IMR-90 (cell line): Measurements from ENCODE around the gene HYCC1. TPM values are rescaled to one million over a fixed set of nuclear protein-coding genes. Genes with fewer than 3 reads are reported as not detected.

ENCODE experiments used
- ATAC-seq: fragments of 200-7000 bp; cut with Tn5 transposase; 2 replicates; pipeline ENCODE4 v1.9.1; 2020; ENCODE audit warnings: low read depth, mild to moderate bottlenecking, moderate library complexity
- BruUV-seq: library from RNA; stranded (reverse); fragments of 400-500 nt; replicated peaks from 2 replicates; lab custom pipeline; 2021; lab: Mats Ljungman, UMichigan
- CTCF ChIA-PET: fragments of 300-600 bp; formaldehyde crosslinking; extraction: SDS; loops from one replicate; lab custom pipeline; 2021; ENCODE audit warnings: antibody characterized with exemption; lab: Yijun Ruan, JAX
- POLR2A ChIA-PET: fragments of 300-600 bp; sonication (Branson Sonifier 250); formaldehyde crosslinking; loops from one replicate; lab custom pipeline; 2022; ENCODE audit warnings: antibody characterized with exemption; ENCODE audit not compliant: unreplicated experiment; lab: Charles Lee
- DNase-seq: peaks from one replicate; pipeline ENCODE4 v3.0.0; 2013
- H2AFZ ChIP-seq: replicated peaks from 2 replicates; pipeline ENCODE3; 2013; ENCODE audit warnings: low read length, mild to moderate bottlenecking; ENCODE audit not compliant: poor library complexity
- H2AK5ac ChIP-seq: 2 replicates; pipeline ENCODE4 v1.6.1; 2013; ENCODE audit warnings: low read depth, low read length, inconsistent platforms
- H2AK9ac ChIP-seq: replicated peaks from 2 replicates; pipeline ENCODE3; 2013; ENCODE audit warnings: mild to moderate bottlenecking, low read depth, low read length, moderate library complexity; ENCODE audit not compliant: poor library complexity
- H2BK120ac ChIP-seq: 2 replicates; pipeline ENCODE4 v1.6.1; 2013; ENCODE audit warnings: low read depth, low read length, inconsistent platforms
- H2BK15ac ChIP-seq: 3 replicates; pipeline ENCODE4 v1.6.1; 2013; ENCODE audit warnings: low read depth, low read length, inconsistent platforms
- H2BK20ac ChIP-seq: 2 replicates; pipeline ENCODE4 v1.6.1; 2013; ENCODE audit warnings: low read depth, mild to moderate bottlenecking, inconsistent platforms, low read length, moderate library complexity
- H2BK5ac ChIP-seq: 2 replicates; pipeline ENCODE4 v1.6.1; 2013; ENCODE audit warnings: mild to moderate bottlenecking, low read depth, low read length, inconsistent platforms; ENCODE audit not compliant: poor library complexity, severe bottlenecking
- H3K14ac ChIP-seq: replicated peaks from 2 replicates; pipeline ENCODE4 v1.6.1; 2013; ENCODE audit warnings: low read depth, low read length, inconsistent platforms
- H3K18ac ChIP-seq: 2 replicates; pipeline ENCODE4 v1.6.1; 2013; ENCODE audit warnings: low read depth, low read length, control low read depth
- H3K23ac ChIP-seq: 2 replicates; pipeline ENCODE4 v1.6.1; 2013; ENCODE audit warnings: low read depth, low read length, inconsistent platforms
- H3K27ac ChIP-seq: 2 replicates; pipeline ENCODE4 v1.5.1; 2013; ENCODE audit warnings: mild to moderate bottlenecking, control low read depth, low read length; ENCODE audit not compliant: insufficient read depth
- H3K27me3 ChIP-seq: 2 replicates; pipeline ENCODE4 v1.6.1; 2013; ENCODE audit warnings: low read length; ENCODE audit not compliant: control insufficient read depth, insufficient read depth
- H3K36me3 ChIP-seq: 2 replicates; pipeline ENCODE4 v1.6.1; 2013; ENCODE audit warnings: low read length, mixed read lengths; ENCODE audit not compliant: control insufficient read depth, insufficient read depth
- H3K4ac ChIP-seq: 2 replicates; pipeline ENCODE4 v1.6.1; 2013; ENCODE audit warnings: low read depth, low read length, inconsistent platforms
- H3K4me1 ChIP-seq: 2 replicates; pipeline ENCODE4 v1.6.1; 2013; ENCODE audit warnings: low read length, mixed read lengths; ENCODE audit not compliant: control insufficient read depth, insufficient read depth
- H3K4me2 ChIP-seq: 2 replicates; pipeline ENCODE4 v1.6.1; 2013; ENCODE audit warnings: low read depth, mild to moderate bottlenecking, control low read depth, low read length, moderate library complexity
- H3K4me3 ChIP-seq: 2 replicates; pipeline ENCODE4 v1.5.1; 2013; ENCODE audit warnings: low read depth, mild to moderate bottlenecking, control low read depth, low read length, moderate library complexity; ENCODE audit not compliant: insufficient read depth
- H3K56ac ChIP-seq: 2 replicates; pipeline ENCODE4 v1.6.1; 2013; ENCODE audit warnings: low read length, inconsistent platforms; ENCODE audit not compliant: insufficient read depth; ENCODE audit errors: extremely low read depth
- H3K79me1 ChIP-seq, 2 experiments: 2 replicates each; pipeline ENCODE4 v1.6.1; 2013; ENCODE audit warnings: low read length in 2 of 2, inconsistent platforms in 1 of 2, low read depth in 1 of 2
- H3K9ac ChIP-seq: 2 replicates; pipeline ENCODE4 v1.6.1; 2013; ENCODE audit warnings: low read depth, low read length, control low read depth
- H3K9me1 ChIP-seq: 2 replicates; pipeline ENCODE4 v1.6.1; 2013; ENCODE audit warnings: low read length, inconsistent platforms; ENCODE audit not compliant: insufficient read depth
- H3K9me3 ChIP-seq: 2 replicates; pipeline ENCODE4 v1.6.1; 2013; ENCODE audit warnings: low read length; ENCODE audit not compliant: control insufficient read depth, insufficient read depth
- H4K20me1 ChIP-seq: 2 replicates; pipeline ENCODE4 v1.6.1; 2013; ENCODE audit warnings: low read length, inconsistent platforms; ENCODE audit not compliant: insufficient read depth
- H4K5ac ChIP-seq: 2 replicates; pipeline ENCODE4 v1.6.1; 2013; ENCODE audit warnings: mild to moderate bottlenecking, low read depth, low read length, control low read depth
- H4K8ac ChIP-seq, 2 experiments: 2 replicates each; pipeline ENCODE4 v1.6.1; 2013; ENCODE audit warnings: low read depth in 2 of 2, low read length in 2 of 2, control low read depth in 1 of 2, inconsistent platforms in 1 of 2
- H4K91ac ChIP-seq: 2 replicates; pipeline ENCODE4 v1.6.1; 2013; ENCODE audit warnings: low read depth, low read length, inconsistent platforms; ENCODE audit not compliant: insufficient read depth
- BHLHE40 ChIP-seq: fragments of 150-350 bp; IDR thresholded peaks from 2 replicates; pipeline ENCODE4 v1.6.1; 2016; ENCODE audit warnings: mild to moderate bottlenecking, low read depth, low read length
- CEBPB ChIP-seq: IDR thresholded peaks from 2 replicates; pipeline ENCODE4 v1.6.1; 2012; ENCODE audit warnings: low read depth, low read length, improper control_type of control experiment
- CHD1 ChIP-seq: IDR thresholded peaks from 2 replicates; pipeline ENCODE4 v1.6.1; 2012; ENCODE audit warnings: low read depth, low read length, improper control_type of control experiment
- CTCF ChIP-seq: conservative IDR thresholded peaks from 2 replicates; pipeline ENCODE4 v1.5.1; 2012; ENCODE audit warnings: mild to moderate bottlenecking, low read depth, low read length, improper control_type of control experiment
- ELK1 ChIP-seq: fragments of 150-350 bp; IDR thresholded peaks from 2 replicates; pipeline ENCODE4 v1.6.1; 2016; ENCODE audit warnings: low read depth, mild to moderate bottlenecking, low read length, moderate library complexity, borderline replicate concordance
- FOS ChIP-seq: fragments of 150-350 bp; IDR thresholded peaks from 2 replicates; pipeline ENCODE4 v1.6.1; 2016; ENCODE audit warnings: low read depth, low read length
- MAFK ChIP-seq: IDR thresholded peaks from 2 replicates; pipeline ENCODE4 v1.6.1; 2012; ENCODE audit warnings: low read depth, low read length, improper control_type of control experiment
- MAZ ChIP-seq: IDR thresholded peaks from 2 replicates; pipeline ENCODE4 v1.6.1; 2012; ENCODE audit warnings: low read depth, mild to moderate bottlenecking, low read length, improper control_type of control experiment, moderate library complexity, borderline replicate concordance
- MXI1 ChIP-seq: IDR thresholded peaks from 2 replicates; pipeline ENCODE4 v1.6.1; 2012; ENCODE audit warnings: low read depth, mild to moderate bottlenecking, low read length, moderate library complexity, borderline replicate concordance
- NFE2L2 ChIP-seq: fragments of 150-350 bp; IDR thresholded peaks from 2 replicates; pipeline ENCODE4 v1.6.1; 2016; ENCODE audit warnings: low read depth, mild to moderate bottlenecking, low read length
- POLR2A ChIP-seq: IDR thresholded peaks from 2 replicates; pipeline ENCODE4 v1.6.1; 2012; ENCODE audit warnings: mild to moderate bottlenecking, low read depth, low read length
- RAD21 ChIP-seq: IDR thresholded peaks from 2 replicates; pipeline ENCODE4 v1.6.1; 2012; ENCODE audit warnings: low read length, improper control_type of control experiment
- SMC3 ChIP-seq: fragments of 150-350 bp; IDR thresholded peaks from 2 replicates; pipeline ENCODE4 v1.6.1; 2016; ENCODE audit warnings: low read depth, mild to moderate bottlenecking, antibody characterized with exemption, low read length, moderate library complexity
- USF2 ChIP-seq: fragments of 150-350 bp; IDR thresholded peaks from 2 replicates; pipeline ENCODE4 v1.6.1; 2017; ENCODE audit warnings: mild to moderate bottlenecking, antibody characterized with exemption, low read length, low read depth
- WGBS, 2 experiments: methylation state at CpG; one replicate each; pipeline versions ENCODE4 v1.1.5 to v1.1.7; 2013; ENCODE audit warnings: missing lambda C conversion rate in 2 of 2; ENCODE audit not compliant: insufficient read length in 1 of 2; ENCODE audit errors: extremely low coverage in 2 of 2; 5-methylcytosine and 5-hydroxymethylcytosine counted together
- dilution Hi-C: fragments of 300-500 bp; cut with HindIII; formaldehyde crosslinking; loops from one replicate; pipeline ENCODE4 v1.14.3; 2018; ENCODE audit warnings: low sequenced_read_pairs; ENCODE audit not compliant: unreplicated experiment
- in situ Hi-C: fragments of 300-500 bp; cut with MboI; formaldehyde crosslinking; loops from 3 replicates; pipeline ENCODE4 v1.14.3; 2019; ENCODE audit warnings: low sequenced_read_pairs, inconsistent platforms, mixed read lengths
- intact Hi-C: fragments of 100-400 bp; cut with micrococcal nuclease; formaldehyde crosslinking; loops from 2 replicates; pipeline ENCODE4 v1.10.0; 2022
- polyA plus RNA-seq, 3 experiments: library from polyadenylated mRNA; depleted of rRNA; stranded (reverse); fragments of >200 nt; gene quantifications; 2 replicates each; pipeline ENCODE4 v1.2.3, GENCODE V29; 2012; ENCODE audit warnings: low replicate concordance in 1 of 3
- total RNA-seq: library from RNA; depleted of rRNA; stranded (reverse); fragments of >200 nt; gene quantifications from 2 replicates; pipeline ENCODE4 v1.2.3, GENCODE V29; 2012

HYCC1 gene
- total and polyA plus RNA-seq, 2 of the 4 experiments (the other 2 are of a cell fraction) = 44.1 to 78.3 TPM

DNA sequence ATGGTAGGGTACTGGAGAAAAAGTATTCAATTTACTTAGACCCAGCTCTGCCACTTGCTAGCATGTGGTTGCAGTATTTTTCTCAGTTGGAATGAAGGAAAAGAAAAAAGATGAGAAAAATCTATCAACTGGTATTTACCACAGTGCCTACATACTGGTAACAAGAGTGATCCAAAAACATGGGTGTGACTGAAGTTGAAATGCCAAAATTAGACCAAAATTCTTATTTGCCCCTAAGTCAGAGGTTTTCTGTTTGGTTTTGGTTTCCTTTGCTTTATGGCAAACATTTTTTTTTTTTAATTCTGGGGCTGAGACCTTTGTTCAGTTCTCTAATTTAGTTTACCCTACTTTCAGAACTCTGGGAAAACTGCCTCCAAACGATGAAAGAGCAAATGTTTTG lies 12.3 kb downstream of the HYCC1 start:
- Histone ChIP-seq H2AFZ (no peak overlapping the region), H3K36me3 (no peaks in the 10 kb centered on the region), H3K9me1 (peaks cover 8% of the 10 kb centered on the region), H3K4me3 (no peak overlapping the region), H2AK5ac (no peak overlapping the region), H3K9ac (no peak overlapping the region), H3K27ac (no peak overlapping the region), H2BK120ac (no peak overlapping the region), H3K27me3 (no peaks in the 10 kb centered on the region), H2BK20ac (no peak overlapping the region), H2BK15ac (no peak overlapping the region), H3K4ac (no peak overlapping the region), H3K4me2 (0 out of 2 replicates have a peak overlapping the region, but pooled peaks have one; percentile 35), H3K14ac (no peak overlapping the region), H3K56ac (no peak overlapping the region), H3K18ac (no peak overlapping the region), H2BK5ac (no peak overlapping the region), H4K8ac (no peak overlapping the region), H3K9me3 (no peaks in the 10 kb centered on the region), H4K5ac (peak overlapping the region; percentile 57; the same call in 1 of the 2 replicates), H4K20me1 (peaks cover 32% of the 10 kb centered on the region), H3K4me1 (peaks cover 16% of the 10 kb centered on the region), H3K79me1 (peaks cover 17 to 62% of the 10 kb centered on the region in 2 experiments; a peak in 3 of 4 replicates), H4K91ac (no peak overlapping the region), H3K23ac (no peak overlapping the region), H2AK9ac (no peak overlapping the region)
- TF ChIP-seq MXI1 (no peak), MAFK (no peak), CTCF (no peak), POLR2A (no peak), USF2 (no peak), ELK1 (no peak), SMC3 (no peak), NFE2L2 (no peak), RAD21 (no peak), MAZ (no peak), CHD1 (no peak), CEBPB (no peak), BHLHE40 (no peak), FOS (no peak)
- in situ Hi-C loops (no loop called here), dilution Hi-C loops (no loop called here), intact Hi-C loops (no loop called here)
- ATAC-seq = no peak
- ChIA-PET POLR2A (no interaction called here), CTCF (no interaction called here)
- no CpG with 5 or more reads among the region's 1 CpG for WGBS, 2 experiments
- BruUV-seq = no TSS peak
- DNase-seq = no peak
